Spinal cord (tissue), 10 donors: ENCODE data around the gene VASN. TPM values are rescaled to one million over a fixed set of nuclear protein-coding genes. Genes with fewer than 3 reads are reported as not detected.
"Not testable (repeated sequence)": the region's sequence is repeated elsewhere in the genome, so short reads cannot be mapped to it uniquely, and the experiment has no call there.

Experiments
- DNase-seq, 6 donors: peaks; one replicate each; pipeline versions ENCODE4 v3.0.0 to v3.0.0-alpha.2; 2013 to 2015; ENCODE audit warnings: low spot score in 6 of 6, low read depth in 4 of 6
- H3K27ac ChIP-seq: one replicate; pipeline ENCODE4 v1.5.1; 2013; ENCODE audit warnings: low read depth, low read length, control low read depth
- H3K27me3 ChIP-seq: one replicate; pipeline ENCODE4 v1.6.1; 2013; ENCODE audit warnings: low read length; ENCODE audit not compliant: control insufficient read depth, insufficient read depth
- H3K36me3 ChIP-seq: one replicate; pipeline ENCODE4 v1.6.1; 2013; ENCODE audit warnings: low read length; ENCODE audit not compliant: control insufficient read depth, insufficient read depth
- H3K4me1 ChIP-seq: one replicate; pipeline ENCODE4 v1.6.1; 2013; ENCODE audit warnings: low read length; ENCODE audit not compliant: control insufficient read depth, insufficient read depth
- H3K4me3 ChIP-seq: one replicate; pipeline ENCODE4 v1.5.1; 2013; ENCODE audit warnings: low read depth, low read length, control low read depth
- H3K9me3 ChIP-seq: one replicate; pipeline ENCODE4 v1.6.1; 2013; ENCODE audit warnings: low read length; ENCODE audit not compliant: control insufficient read depth, insufficient read depth
- WGBS: methylation state at CpG from one replicate; pipeline ENCODE4 v1.1.5; 2013; ENCODE audit warnings: missing lambda C conversion rate; ENCODE audit not compliant: insufficient coverage; 5-methylcytosine and 5-hydroxymethylcytosine counted together
- polyA plus RNA-seq, 2 donors: library from polyadenylated mRNA; unstranded; fragments of 120-200 nt; gene quantifications; one replicate each; pipeline ENCODE4 v1.2.1, GENCODE V29; 2013; ENCODE audit not compliant: insufficient read length in 2 of 2
- total RNA-seq, 2 donors: library from RNA; depleted of rRNA in 1 of 2; stranded (reverse); fragments of 120-200 nt in 1 of 2; fragments of >200 nt in 1 of 2; gene quantifications; one replicate each; pipeline versions ENCODE4 v1.2.3 to v1.2.4, GENCODE V29; 2013 to 2014
- donor health status: healthy.

Gene VASN
- total and polyA plus RNA-seq, 4 donors: 5.3 to 19.6 (median 9.5) TPM

DNA sequence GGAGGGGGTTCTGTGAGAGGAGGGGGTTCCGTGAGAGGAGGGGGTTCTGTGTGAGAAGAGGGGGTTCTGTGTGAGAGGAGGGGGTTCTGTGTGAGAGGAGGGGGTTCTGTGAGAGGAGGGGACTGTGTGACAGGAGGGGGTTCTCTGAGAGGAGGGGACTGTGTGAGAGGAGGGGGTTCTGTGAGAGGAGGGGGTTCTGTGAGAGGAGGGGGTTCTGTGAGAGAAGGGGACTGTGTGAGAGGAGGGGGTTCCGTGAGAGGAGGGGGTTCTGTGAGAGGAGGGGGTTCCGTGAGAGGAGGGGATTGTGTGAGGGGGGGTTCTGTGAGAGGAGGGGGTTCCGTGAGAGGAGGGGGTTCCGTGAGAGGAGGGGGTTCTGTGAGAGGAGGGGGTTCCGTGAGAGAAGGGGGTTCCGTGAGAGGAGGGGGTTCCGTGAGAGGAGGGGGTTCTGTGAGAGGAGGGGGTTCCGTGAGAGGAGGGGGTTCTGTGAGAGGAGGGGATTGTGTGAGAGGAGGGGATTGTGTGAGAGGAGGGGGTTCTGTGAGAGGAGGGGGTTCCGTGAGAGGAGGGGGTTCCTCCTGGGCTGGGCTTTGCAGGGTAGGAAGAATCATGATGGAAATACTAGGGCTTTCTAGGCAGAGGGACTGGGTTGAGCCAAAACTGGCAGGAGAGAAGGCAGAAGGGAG lies 27.2 kb upstream of the VASN start:
- H3K4me3 ChIP-seq, H3K27me3 ChIP-seq, DNase-seq, H3K9me3 ChIP-seq: not testable (repeated sequence)
- whole genome bisulfite sequencing: 61% methylated on average over 4 of the region's 10 CpGs
- peaks cover 45% of the 10 kb centered on the region for H3K36me3 ChIP-seq
- peak overlapping the region; percentile 40 for H3K27ac ChIP-seq
- peaks cover 35% of the 10 kb centered on the region for H3K4me1 ChIP-seq

DNA sequence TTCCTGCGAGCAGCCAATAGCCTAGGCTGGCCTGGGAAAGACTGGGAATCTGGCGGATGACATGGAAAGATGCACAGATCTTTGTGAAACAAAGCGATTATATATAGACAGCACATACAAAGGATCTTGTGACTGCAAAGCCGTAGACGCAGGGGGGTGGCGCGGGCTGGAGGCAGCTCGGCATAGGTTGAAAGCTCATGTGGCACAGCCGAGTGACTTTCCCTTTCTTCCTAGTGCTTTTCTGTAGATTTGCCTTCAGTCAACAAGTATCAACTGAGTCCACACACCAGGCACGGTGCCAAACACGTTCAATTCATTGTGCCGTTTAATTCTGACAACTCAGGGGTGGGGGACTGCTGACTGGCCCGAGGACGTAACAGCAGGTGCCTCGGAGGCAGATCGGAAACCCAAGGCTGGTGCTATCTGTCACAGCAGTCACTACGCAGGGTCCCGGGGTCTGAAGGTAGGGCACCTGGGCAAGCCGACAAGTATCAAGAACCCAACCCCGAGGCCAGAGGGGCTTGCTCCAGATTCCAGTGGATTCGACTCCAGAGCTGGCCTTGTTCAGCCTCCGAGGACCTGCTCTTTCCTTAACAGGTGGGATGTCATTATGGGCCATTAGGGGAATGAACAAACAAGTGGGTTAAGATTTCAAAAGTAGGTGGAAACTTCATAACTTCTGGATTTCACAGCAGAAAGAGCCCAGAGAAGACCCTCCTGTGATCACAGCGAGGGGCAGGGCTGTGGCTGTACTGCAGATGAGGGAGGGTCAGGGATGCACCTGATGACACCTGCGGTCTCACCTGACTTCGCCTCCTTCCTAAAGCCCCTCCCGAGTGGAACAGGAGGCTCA lies 26.4 kb upstream of the VASN start:
- 69% methylated on average over 21 of the region's 26 CpGs for WGBS
- peak overlapping the region; percentile 40 for H3K27ac ChIP-seq
- H3K27me3 ChIP-seq: no peaks in the 10 kb centered on the region
- H3K4me1 ChIP-seq: peaks cover 32% of the 10 kb centered on the region
- H3K36me3 ChIP-seq: peaks cover 37% of the 10 kb centered on the region
- peaks cover 1% of the 10 kb centered on the region for H3K9me3 ChIP-seq
- peak in 2 of 6 donors; percentile 16 to 55 for DNase-seq
- H3K4me3 ChIP-seq: no peak overlapping the region

DNA sequence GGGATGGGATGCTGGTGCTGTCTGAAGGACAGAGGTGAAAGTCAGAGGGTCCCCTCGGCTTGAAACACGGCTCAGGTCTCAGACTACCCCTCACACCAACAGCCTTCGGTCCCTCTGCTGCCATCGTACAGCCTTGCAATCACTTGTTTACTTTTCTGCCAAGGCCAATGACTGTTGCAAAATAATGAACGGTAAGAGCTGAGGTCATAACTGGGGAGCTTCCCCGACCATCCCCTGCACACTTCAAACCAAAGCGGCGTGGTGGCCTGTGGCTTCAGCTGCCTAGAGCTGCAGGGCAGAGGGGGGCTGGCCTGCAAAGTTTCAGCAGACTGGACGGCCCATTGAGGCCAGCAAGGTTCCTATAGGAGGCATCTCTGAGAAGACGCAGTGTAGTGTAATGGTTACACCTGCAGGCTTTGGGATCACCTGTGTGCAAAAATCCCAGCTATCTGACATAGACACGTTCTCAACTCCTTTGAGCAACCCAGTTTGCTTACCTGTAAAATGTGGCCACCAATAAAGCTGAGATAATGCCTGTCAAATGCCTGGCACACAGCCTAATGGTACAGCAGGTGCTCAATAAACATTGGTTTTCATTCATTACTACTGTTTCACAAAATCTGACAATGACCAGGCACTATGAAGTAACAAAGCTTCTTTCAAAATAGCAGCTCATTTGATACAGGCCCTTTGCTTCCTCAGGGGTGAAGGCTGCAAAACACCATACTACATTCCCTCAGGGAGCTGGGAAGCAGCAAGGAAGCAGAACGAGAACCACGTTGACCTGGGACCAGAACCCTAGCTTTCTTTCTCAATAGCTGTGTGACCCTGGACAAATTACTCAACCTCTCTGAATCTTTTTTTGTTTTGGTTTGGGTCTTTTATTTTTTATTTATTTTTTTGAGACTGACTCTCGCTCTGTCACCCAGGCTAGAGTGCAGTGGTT lies 25.5 kb upstream of the VASN start:
- Histone ChIP-seq H3K4me3 (no peak overlapping the region), H3K27me3 (no peaks in the 10 kb centered on the region), H3K36me3 (peaks cover 28% of the 10 kb centered on the region), H3K27ac (no peak overlapping the region), H3K4me1 (peaks cover 30% of the 10 kb centered on the region), H3K9me3 (peaks cover 1% of the 10 kb centered on the region)
- DNase-seq: no peak
- 85% methylated on average over 8 of the region's 14 CpGs for WGBS

DNA sequence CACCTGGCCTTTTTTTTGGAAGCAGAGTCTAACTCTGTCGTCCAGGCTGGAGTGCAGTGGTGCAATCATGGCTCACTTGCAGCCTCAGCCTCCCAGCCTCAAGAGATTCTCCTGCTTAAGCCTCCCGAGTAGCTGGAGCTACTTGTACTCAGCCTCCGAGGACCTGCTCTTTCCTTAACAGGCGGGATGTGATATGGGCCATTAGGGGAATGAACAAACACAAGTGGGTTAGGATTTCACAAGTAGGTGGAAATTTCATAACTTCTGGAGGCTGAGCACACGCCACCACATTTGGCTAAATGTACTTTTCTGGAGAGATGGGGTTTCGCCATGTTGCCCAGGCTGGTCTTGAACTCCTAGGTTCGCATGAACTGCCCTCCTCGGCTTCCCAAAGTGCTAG lies 24.6 kb upstream of the VASN start:
- DNase-seq: no peak
- Histone ChIP-seq H3K36me3 (peaks cover 25% of the 10 kb centered on the region), H3K9me3 (peaks cover 1% of the 10 kb centered on the region), H3K4me1 (peaks cover 32% of the 10 kb centered on the region), H3K27me3 (no peaks in the 10 kb centered on the region), H3K4me3 (no peak overlapping the region), H3K27ac (no peak overlapping the region)
- whole genome bisulfite sequencing: 89% methylated on average over 8 of the region's 8 CpGs

DNA sequence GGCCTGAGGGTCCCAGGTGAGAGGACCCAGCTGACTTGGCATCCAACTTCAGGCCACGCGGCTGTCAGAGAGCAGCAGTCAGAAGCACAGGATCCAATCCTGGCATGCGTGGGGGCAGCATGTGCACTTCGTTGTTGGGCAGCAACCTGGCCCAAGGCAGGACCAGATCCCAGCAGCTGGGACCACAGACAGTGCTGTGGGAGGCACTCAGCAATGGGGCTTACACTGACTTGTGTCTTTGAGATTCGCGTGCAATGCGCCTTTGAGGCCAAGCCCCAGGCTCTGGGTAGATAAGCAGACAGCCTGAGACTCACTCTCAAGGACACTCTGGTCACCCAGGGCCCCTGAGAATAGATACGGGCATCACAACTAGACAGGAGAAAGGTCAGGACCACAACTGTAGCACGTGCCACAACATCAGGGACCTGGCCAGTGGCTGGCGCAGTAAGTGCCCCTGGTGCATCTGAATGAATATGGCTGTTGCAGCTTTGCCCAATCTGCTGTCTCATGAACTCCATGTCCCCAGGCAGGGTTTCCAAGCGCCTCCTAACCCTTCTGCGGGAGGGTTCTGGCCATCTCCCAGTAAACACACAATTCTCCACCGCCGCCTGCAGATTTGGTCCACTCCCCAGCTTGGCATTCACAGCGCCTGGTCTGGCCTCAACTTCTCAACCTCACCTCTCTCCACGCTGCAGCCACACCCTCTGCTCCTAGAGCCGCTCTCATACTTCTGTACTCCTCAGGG lies 23.7 kb upstream of the VASN start:
- 87% methylated on average over 17 of the region's 17 CpGs for WGBS
- peaks cover 31% of the 10 kb centered on the region for H3K4me1 ChIP-seq
- DNase-seq: no peak
- no peak overlapping the region for H3K4me3 ChIP-seq
- H3K36me3 ChIP-seq: peaks cover 23% of the 10 kb centered on the region
- H3K9me3 ChIP-seq: peaks cover 1% of the 10 kb centered on the region
- no peak overlapping the region for H3K27ac ChIP-seq
- H3K27me3 ChIP-seq: no peaks in the 10 kb centered on the region

DNA sequence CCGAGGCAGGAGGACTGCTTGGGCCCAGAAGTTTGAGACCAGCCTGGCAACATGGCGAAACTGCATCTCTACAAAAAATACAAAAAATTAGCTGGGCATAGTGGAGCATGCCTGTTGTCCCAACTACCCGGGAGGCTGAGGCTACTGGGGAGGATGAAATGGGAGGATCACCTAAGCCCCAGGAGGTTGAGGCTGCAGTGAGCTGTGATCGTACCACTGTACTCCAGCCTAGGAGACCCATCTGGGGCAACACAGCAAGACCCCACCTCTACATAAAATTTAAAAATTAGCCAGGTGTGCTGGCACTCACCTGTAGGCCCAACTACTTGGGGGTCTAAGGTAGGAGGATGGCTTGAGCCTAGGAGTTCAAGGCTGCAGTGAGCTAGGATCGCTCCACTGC lies 22.3 kb upstream of the VASN start:
- DNase-seq: no peak
- H3K4me1 ChIP-seq: peaks cover 28% of the 10 kb centered on the region
- H3K27me3 ChIP-seq: no peaks in the 10 kb centered on the region
- H3K36me3 ChIP-seq: peaks cover 26% of the 10 kb centered on the region
- H3K27ac ChIP-seq: no peak overlapping the region
- no peak overlapping the region for H3K4me3 ChIP-seq
- peaks cover under 1% of the 10 kb centered on the region for H3K9me3 ChIP-seq
- WGBS: 100% methylated on average over 2 of the region's 5 CpGs

DNA sequence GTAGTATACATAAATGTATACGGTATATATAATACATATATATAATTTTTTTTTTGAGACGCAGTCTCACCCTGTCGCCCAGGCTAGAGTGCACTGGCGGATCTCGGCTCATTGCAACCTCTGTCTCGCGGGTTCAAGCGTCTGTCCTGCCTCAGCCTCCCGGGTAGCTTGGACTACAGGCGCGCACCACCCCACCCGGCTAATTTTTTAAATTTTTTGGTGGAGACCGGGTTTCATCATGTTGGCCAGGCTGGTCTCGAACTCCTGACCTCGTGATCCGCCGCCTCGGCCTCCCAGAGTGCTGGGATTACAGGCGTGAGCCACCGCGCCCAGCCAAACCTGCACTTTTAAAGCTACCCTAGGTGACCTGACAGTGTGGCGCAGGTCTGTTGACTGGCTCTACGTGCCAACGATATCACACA lies 21.3 kb upstream of the VASN start:
- Histone ChIP-seq H3K36me3 (peaks cover 31% of the 10 kb centered on the region), H3K4me1 (peaks cover 20% of the 10 kb centered on the region), H3K27ac (peak overlapping the region; percentile 57), H3K9me3 (no peaks in the 10 kb centered on the region), H3K4me3 (peak overlapping the region; percentile 66), H3K27me3 (no peaks in the 10 kb centered on the region)
- WGBS: 30% methylated on average over 23 of the region's 24 CpGs
- no peak for DNase-seq

DNA sequence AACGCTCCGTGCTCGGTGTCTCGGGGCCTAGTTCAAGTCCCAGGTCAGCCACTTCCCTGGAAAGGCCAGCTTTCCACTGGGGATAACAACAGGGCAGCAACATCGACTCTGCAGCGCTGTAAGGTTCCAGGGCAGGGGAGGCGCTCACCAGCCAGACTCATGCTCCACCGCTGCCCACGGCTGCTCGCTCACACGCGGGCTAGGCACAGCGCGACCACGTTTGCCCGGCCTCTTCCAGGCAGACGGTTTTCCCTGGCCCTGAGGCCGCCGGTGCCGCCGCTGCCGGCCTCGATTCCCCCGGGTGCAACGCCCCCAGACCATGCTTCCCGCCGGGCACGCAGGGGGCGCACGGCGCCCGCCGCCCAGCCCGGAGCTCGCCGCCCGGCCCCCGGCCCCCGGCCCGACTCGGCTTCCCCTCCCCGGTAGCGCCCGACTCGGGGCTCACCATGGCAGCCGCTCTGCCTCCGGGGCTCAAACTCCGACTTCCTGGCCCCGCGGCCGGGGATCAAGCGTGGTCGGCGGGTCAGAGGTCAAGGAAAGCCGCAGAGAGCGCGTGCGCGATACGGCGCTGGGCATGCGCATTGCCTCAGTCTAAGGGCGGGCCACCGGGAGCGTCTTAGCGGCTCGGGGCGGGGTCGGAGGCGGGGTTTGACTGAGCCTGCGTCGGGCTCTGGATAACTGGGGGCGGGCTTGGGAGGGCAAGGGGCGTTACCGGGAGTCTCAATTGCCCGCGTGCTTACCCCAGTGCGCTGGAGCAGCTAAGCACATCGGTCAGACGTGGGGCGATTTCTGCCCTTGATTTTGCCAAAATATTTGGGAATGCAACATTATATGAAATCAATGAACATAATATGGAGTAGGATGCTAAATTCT lies 20.6 kb upstream of the VASN start, which contains the start of gene PAM16:
TSS of gene PAM16 (minus strand) at position 535 of the 873 bp plus-strand sequence. CDS start at position 448, 87 bp downstream.
- H3K4me1 ChIP-seq: peaks cover 14% of the 10 kb centered on the region

More for the DNA sequence above, 20.6 kb upstream of the VASN start, which contains the start of gene PAM16:
- peak; percentile 66 to 98 (median 93) for DNase-seq
- peak within 1 kb of the TSS; percentile 57 for H3K27ac ChIP-seq
- no peaks in the 10 kb centered on the region for H3K27me3 ChIP-seq
- peak within 1 kb of the TSS; percentile 66 for H3K4me3 ChIP-seq
- H3K9me3 ChIP-seq: no peaks in the 10 kb centered on the region
- peaks cover 31% of the 10 kb centered on the region for H3K36me3 ChIP-seq
- WGBS: under 1% methylated on average over 78 of the region's 81 CpGs
